Left renal pelvis (tissue), 4 donors: ENCODE data around the gene MFAP3. TPM values are rescaled to one million over a fixed set of nuclear protein-coding genes. Genes with fewer than 3 reads are reported as not detected.
"Not testable (repeated sequence)": the region's sequence is repeated elsewhere in the genome, so short reads cannot be mapped to it uniquely, and the experiment has no call there.

ENCODE experiments used
- DNase-seq, 4 donors: peaks; one replicate each; pipeline ENCODE4 v3.0.0-alpha.2; 2013; ENCODE audit warnings: low read depth in 4 of 4, low spot score in 3 of 4
- polyA plus RNA-seq, 4 donors: library from polyadenylated mRNA; unstranded; fragments of 120-200 nt; gene quantifications; one replicate each; pipeline ENCODE4 v1.2.1, GENCODE V29; 2013; ENCODE audit not compliant: insufficient read length in 4 of 4

Gene MFAP3
- polyA plus RNA-seq, result 10 to 100 TPM; 41.3 to 52.6 (median 45.4) TPM

GRCh38 chr5:154038707-154039457 lies at the start of gene MFAP3, which contains the start of gene FAM114A2:
TSS of gene MFAP3 (plus strand) at chr5:154038967. CDS start at chr5:154049723, 10,756 bp downstream.
TSS of gene FAM114A2 (minus strand) at chr5:154038910. CDS start at chr5:154034953, 3,957 bp downstream.
- DNase-seq, result peak; percentile 60 to 75 (median 74)

- DNase-seq, result no peak
Observed at GRCh38 chr5:153991168-153991567, 47.6 kb upstream of the MFAP3 start.

- no peak for DNase-seq
Observed at GRCh38 chr5:153998010-153998409, 40.8 kb upstream of the MFAP3 start.

GRCh38 chr5:153998768-153999167 lies 40.0 kb upstream of the MFAP3 start:
- DNase-seq, result no peak

DNA sequence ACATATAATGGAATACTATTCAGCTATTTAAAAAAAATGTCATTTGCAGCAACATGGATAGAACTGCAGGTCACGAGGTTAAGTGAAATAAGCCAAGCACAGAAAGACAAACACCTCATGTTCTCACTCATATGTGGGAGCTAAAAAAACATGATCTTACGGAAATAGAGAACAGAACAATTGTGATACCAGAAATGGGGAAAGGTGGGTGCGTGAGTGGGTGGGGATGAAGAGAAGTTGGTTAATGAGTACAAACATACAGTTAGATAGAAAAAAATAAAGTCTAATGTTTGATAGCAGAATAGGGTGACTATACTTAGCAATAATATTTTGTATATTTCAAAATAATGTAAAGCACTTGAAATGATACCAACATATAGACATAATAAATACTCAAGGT lies 38.8 kb upstream of the MFAP3 start:
- DNase-seq, result no peak

GRCh38 chr5:154000703-154001102 lies 38.1 kb upstream of the MFAP3 start:
- DNase-seq, result no peak

DNA sequence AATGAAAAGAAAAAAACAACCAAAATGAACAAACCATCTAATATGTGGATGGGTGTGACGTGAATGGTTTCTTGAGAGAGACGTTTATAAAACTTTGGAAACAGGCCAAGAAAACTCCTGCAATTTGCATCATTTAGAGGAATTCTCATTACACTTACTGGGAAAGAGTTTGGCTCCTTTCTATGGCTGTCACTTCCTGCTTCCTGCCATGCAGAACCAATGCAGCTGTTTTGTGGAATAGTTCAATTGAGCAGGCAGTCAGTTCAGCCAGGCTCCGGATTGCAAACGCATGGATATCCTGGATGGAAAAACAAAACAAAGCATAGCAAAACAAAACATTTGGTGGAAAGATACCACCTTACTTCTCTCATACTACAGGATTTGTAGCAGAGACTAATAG lies 36.7 kb upstream of the MFAP3 start:
- DNase-seq, result peak; percentile 12 to 40 (median 16)

GRCh38 chr5:154002511-154003020 lies 36.2 kb upstream of the MFAP3 start:
- DNase-seq, result no peak

DNA sequence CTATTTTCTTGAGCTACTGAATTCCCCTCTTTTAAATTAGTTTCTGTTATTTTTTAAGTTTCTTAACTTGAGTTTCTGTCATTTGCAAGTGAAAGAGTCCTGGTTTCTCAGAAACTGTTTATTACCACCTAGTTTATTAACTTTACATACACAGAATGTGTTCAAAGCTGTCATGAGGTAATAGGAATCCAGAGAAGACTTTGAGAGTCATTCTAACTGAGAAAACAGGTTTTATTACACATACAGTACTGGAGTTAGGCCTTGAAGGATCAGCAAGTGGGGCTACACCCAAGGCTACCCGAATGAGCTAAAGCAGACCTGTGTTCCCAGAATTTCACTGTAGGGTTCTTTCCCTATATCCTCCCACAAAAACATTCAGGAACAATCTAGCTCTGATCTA lies 33.1 kb upstream of the MFAP3 start:
- no peak for DNase-seq

DNA sequence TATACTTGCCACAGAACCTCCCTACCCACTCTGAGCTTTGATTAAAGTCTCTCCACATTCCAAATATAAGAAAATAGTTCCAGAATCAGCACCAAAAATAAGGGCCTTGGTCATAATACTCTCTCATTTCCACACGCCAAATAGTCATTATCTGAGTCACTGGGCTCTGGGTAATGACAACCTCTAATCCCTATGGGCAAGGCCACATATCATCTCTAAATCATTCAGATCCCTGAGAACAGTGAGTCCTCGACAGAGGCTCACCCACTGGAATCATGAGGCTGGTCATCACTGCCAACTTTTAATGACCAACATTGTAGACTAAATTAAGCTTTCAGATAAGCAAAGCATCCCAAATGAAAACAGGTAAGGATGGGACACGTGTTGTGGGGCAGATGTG lies 28.1 kb upstream of the MFAP3 start:
- no peak for DNase-seq

GRCh38 chr5:154015071-154015693 lies 23.6 kb upstream of the MFAP3 start:
- DNase-seq, result no peak

- DNase-seq, result not testable (repeated sequence)
Observed at GRCh38 chr5:154018919-154019318, 19.8 kb upstream of the MFAP3 start.

DNA sequence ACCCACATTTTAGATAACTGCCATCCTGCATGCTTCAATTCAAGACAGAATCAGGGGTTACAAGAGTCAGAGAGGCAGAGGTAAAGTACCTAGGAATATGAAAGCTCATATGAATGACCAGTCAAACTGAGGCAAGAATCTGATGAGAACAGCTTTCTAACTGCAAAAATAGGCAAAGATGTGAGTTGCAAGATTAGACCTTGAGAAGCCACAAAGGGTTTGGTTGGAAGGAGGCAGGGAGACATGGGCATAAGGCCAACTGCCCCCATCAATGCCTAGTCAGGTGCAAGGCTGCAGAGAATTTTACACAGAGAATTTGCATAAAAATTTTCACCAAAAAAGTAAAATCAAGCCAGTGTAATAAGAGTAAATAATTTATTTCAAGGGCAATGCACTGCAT lies 12.8 kb upstream of the MFAP3 start:
- DNase-seq, result no peak

DNA sequence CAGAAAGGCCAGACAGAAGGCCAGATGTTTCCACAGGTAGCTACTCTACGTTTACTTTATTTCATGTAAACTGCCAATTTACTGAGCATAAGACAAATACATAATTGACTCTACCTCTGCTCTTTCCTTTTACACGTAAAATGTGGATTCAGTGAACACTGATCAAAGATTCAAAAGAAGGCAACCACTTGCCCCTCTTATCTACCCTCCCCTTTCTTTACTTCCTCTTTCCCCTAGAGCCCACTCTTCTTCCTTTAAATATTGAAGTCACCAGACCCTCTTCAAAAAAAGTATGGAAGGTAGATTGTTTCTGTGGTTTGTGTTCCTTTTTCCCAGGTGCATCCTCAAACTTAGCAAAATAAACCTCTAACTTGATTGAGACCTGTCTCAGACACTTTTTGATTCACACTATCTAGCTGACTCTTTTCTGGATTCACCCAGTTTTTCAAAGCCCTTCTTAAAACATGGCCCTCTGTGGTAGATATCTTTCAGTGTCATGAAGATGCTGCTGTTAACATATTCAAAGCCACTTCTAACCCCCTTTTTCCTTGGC lies 6.8 kb upstream of the MFAP3 start:
- no peak for DNase-seq

GRCh38 chr5:154034944-154035343 lies 3.8 kb upstream of the MFAP3 start:
- DNase-seq, result no peak

- DNase-seq, result peak in 2 of 4 donors; percentile 18 to 33
Observed at GRCh38 chr5:154038261-154038706, 483 bp upstream of the MFAP3 start.

DNA sequence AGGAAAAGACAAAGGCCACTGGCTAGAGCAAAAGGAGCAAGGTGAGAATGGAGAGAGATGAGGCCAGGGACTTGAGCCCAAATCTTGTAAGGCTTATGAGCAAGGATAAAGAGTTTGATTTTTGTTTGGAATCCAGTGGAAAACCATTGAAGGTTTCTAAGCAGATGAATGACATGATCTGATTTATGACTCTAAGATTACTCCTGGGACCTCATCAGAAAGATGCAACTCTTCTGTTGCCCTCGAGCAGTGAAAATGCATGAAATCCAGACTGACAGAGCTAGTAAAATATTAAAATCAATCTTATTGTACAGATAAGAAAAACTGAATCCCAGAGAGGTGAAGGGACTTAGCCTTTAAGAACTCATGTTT lies 677 bp downstream of the MFAP3 start:
- no peak for DNase-seq

GRCh38 chr5:154042766-154043165 lies 4.0 kb downstream of the MFAP3 start:
- no peak for DNase-seq

DNA sequence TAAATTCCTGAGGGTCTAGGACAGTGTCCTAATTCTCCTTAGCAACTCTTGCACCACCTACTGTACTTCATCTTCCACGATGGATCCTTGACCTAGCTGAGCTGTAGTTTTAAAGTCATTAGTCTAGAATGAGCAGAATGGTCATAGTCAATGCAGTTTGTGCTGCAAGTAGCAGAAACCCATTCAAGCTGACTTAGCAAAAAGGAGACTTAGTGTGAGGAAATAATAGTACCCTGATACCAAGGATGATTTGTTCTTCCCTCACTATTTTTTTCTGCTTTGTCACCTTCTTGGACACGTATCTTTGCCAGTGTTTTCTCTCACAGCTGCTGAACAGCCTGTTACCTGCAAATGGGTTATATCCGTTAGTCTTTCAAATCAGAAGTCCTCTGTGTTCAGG lies 5.3 kb downstream of the MFAP3 start:
- no peak for DNase-seq

DNA sequence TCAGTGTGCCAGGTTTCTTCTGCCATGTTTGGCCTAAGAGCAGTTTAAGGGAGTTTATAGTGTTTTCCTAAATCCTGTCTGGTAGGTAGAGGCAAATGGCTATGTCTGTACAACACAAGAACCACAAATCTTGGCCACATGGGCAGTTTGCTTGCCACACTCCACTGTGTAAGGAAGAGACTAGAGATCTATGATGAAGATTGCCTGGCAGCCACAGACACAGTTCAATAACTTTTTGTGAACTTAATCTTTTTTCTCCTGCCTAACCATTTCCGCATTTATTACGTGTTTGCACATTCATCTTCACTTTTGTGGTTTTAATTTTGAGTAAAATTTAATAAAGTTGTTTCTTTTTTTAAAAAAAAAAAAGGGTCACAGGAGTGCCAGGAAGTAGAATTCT lies 5.8 kb downstream of the MFAP3 start:
- no peak for DNase-seq

GRCh38 chr5:154046486-154046885 lies 7.7 kb downstream of the MFAP3 start:
- no peak for DNase-seq

DNA sequence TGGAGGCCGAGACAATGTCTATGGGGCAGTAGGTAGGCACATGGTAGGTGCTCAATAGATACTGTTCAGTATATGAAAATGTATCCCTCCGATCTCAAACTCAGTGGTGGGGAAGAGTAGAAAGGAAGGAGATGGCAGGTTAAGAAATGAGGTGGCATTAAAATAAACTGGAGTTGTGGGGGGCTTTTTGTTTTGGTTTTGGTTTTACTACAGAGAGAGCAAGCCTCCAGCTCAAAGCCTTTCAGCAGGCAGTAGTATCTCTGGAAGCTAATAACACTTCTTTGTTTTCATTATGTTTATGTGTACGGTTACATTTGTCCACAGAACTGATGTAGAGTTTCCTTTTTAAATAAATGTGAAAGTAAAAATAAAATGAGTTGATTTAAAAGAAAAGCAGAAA lies 8.6 kb downstream of the MFAP3 start:
- DNase-seq, result no peak
